ENCODE data around the gene ZCCHC13. TPM values are rescaled to one million over a fixed set of nuclear protein-coding genes. Genes with fewer than 3 reads are reported as not detected.

ZCCHC13 gene
- total and polyA plus RNA-seq, 2 of the 13 experiments (the other 11 are each of a cell fraction or from before 2014, with no cell fraction given): not detected

DNA sequence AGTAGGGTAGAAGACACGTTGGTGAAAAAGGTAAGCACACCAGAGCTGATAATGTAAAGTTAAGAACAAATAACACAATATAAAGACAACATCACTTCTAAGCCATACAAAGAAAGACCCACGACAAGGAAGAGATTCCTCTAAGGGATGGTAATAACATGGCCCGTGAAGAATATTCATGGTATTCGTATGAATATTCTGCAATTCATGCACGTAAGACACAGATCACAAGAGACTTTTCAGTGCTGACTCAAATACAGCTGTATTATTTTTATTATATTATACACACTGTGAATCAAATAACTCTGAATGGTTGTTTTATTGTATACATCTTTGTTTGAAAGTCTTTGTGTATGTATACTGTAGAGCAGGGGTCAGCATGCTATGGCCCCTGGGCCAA is 29.5 kb upstream of the ZCCHC13 start:
- H3K4me2 ChIP-seq (ENCODE audit: low read depth, low read length): no peak overlapping the region
- H3K4me1 ChIP-seq (ENCODE audit: insufficient read depth, low read length): no peaks in the 10 kb centered on the region
- FAIRE-seq: no peak
- no peak overlapping the region for H3K9ac ChIP-seq (ENCODE audit: insufficient read depth, low read depth, low read length)
- no peak for DNase-seq (ENCODE audit: low spot score)
- intact Hi-C loops (cut with micrococcal nuclease; ENCODE audit: unreplicated experiment) (no loop called here), in situ Hi-C loops (cut with HindIII; ENCODE audit: extremely low pct_ligation_motif_present, low pct_unique_long_range_greater_than_20kb) (no loop called here)
- POLR2A ChIA-PET: interaction anchor here (1.3 kb wide), 1 partner anchor 18 kb away, joined by 4 read pairs; no protein-coding TSS in a partner anchor
- CTCF ChIA-PET (ENCODE audit: low intra/inter-chr PET ratio, low total read pairs): no interaction called here
- no peaks in the 10 kb centered on the region for H3K9me3 ChIP-seq (ENCODE audit: low read length)
- H2AFZ ChIP-seq (ENCODE audit: low read length): no peak overlapping the region
- H3K27me3 ChIP-seq (ENCODE audit: control insufficient read depth in 1 of 2, insufficient read depth in 2 of 2, low read length in 2 of 2): no peaks in the 10 kb centered on the region
- H3K4me3 ChIP-seq (replicated peaks in 1 of 3; ENCODE audit: insufficient read depth in 1 of 3, low read depth in 2 of 3, low read length in 3 of 3): no peak overlapping the region
- H3K79me2 ChIP-seq (ENCODE audit: insufficient read depth, low read length): no peaks in the 10 kb centered on the region
- WGBS (ENCODE audit: low lambda C conversion rate): 96% methylated on average over 5 of the region's 5 CpGs
- H3K27ac ChIP-seq (ENCODE audit: extremely low read length, insufficient read depth, low read length): no peak overlapping the region
- no peaks in the 10 kb centered on the region for H4K20me1 ChIP-seq (ENCODE audit: insufficient read depth, low read length)
- no TSS peak for BruUV-seq (replicated peaks)
- no peak for ATAC-seq
- H3K36me3 ChIP-seq (replicated peaks in 1 of 2; ENCODE audit: control insufficient read depth in 1 of 2, insufficient read depth in 2 of 2, low read length in 2 of 2): peaks cover 3 to 33% of the 10 kb centered on the region in 2 experiments; a peak in 4 of 5 replicates
- no peak for TF ChIP-seq NPAS2 (CRISPR knock-in tag; IDR thresholded peaks at IDR 0.05; ENCODE audit: borderline replicate concordance)
- no peak for TF ChIP-seq HOXA5 (CRISPR knock-in tag; IDR thresholded peaks at IDR 0.05)
- TF ChIP-seq, protein P1, sequence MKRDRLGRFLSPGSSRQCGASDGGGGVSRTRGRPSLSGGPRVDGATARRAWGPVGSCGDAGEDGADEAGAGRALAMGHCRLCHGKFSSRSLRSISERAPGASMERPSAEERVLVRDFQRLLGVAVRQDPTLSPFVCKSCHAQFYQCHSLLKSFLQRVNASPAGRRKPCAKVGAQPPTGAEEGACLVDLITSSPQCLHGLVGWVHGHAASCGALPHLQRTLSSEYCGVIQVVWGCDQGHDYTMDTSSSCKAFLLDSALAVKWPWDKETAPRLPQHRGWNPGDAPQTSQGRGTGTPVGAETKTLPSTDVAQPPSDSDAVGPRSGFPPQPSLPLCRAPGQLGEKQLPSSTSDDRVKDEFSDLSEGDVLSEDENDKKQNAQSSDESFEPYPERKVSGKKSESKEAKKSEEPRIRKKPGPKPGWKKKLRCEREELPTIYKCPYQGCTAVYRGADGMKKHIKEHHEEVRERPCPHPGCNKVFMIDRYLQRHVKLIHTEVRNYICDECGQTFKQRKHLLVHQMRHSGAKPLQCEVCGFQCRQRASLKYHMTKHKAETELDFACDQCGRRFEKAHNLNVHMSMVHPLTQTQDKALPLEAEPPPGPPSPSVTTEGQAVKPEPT (CRISPR knock-in tag; IDR thresholded peaks at IDR 0.05; ENCODE audit: low read depth): no peak
- TF ChIP-seq ZKSCAN5 (CRISPR knock-in tag; IDR thresholded peaks at IDR 0.05): no peak
- TF ChIP-seq TOE1 (CRISPR knock-in tag; IDR thresholded peaks at IDR 0.05): no peak
- no peak for TF ChIP-seq TAF15 (IDR thresholded peaks at IDR 0.05; ENCODE audit: low read depth, low read length, poor library complexity, severe bottlenecking)
- TF ChIP-seq, protein P2, sequence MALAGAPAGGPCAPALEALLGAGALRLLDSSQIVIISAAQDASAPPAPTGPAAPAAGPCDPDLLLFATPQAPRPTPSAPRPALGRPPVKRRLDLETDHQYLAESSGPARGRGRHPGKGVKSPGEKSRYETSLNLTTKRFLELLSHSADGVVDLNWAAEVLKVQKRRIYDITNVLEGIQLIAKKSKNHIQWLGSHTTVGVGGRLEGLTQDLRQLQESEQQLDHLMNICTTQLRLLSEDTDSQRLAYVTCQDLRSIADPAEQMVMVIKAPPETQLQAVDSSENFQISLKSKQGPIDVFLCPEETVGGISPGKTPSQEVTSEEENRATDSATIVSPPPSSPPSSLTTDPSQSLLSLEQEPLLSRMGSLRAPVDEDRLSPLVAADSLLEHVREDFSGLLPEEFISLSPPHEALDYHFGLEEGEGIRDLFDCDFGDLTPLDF (CRISPR knock-in tag; IDR thresholded peaks at IDR 0.05): no peak
- TF ChIP-seq HOXA7 (CRISPR knock-in tag; IDR thresholded peaks at IDR 0.05): no peak
- no peak for TF ChIP-seq ZNF644 (CRISPR knock-in tag; IDR thresholded peaks at IDR 0.05; ENCODE audit: low read depth)
- no peak for TF ChIP-seq ARNTL (CRISPR knock-in tag; IDR thresholded peaks at IDR 0.05)
- TF ChIP-seq ZNF543 (CRISPR knock-in tag; IDR thresholded peaks at IDR 0.05): no peak
- TF ChIP-seq SAP130 (CRISPR knock-in tag; IDR thresholded peaks at IDR 0.05; ENCODE audit: low read depth): no peak
- no peak for TF ChIP-seq CREB1 (IDR thresholded peaks at IDR 0.05)
- no peak for TF ChIP-seq CREB1 (CRISPR knock-in tag; IDR thresholded peaks at IDR 0.05)
- TF ChIP-seq, protein P3, sequence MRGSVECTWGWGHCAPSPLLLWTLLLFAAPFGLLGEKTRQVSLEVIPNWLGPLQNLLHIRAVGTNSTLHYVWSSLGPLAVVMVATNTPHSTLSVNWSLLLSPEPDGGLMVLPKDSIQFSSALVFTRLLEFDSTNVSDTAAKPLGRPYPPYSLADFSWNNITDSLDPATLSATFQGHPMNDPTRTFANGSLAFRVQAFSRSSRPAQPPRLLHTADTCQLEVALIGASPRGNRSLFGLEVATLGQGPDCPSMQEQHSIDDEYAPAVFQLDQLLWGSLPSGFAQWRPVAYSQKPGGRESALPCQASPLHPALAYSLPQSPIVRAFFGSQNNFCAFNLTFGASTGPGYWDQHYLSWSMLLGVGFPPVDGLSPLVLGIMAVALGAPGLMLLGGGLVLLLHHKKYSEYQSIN (CRISPR knock-in tag; IDR thresholded peaks at IDR 0.05; ENCODE audit: borderline replicate concordance): no peak
- TF ChIP-seq ETV6 (CRISPR knock-in tag; conservative IDR thresholded peaks at IDR 0.05): no peak
- no peak for TF ChIP-seq ESRRA (CRISPR knock-in tag; IDR thresholded peaks at IDR 0.05; ENCODE audit: low read depth)
- TF ChIP-seq, protein P4, sequence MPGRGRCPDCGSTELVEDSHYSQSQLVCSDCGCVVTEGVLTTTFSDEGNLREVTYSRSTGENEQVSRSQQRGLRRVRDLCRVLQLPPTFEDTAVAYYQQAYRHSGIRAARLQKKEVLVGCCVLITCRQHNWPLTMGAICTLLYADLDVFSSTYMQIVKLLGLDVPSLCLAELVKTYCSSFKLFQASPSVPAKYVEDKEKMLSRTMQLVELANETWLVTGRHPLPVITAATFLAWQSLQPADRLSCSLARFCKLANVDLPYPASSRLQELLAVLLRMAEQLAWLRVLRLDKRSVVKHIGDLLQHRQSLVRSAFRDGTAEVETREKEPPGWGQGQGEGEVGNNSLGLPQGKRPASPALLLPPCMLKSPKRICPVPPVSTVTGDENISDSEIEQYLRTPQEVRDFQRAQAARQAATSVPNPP (CRISPR knock-in tag; IDR thresholded peaks at IDR 0.05): no peak
- TF ChIP-seq ZFY (CRISPR knock-in tag; IDR thresholded peaks at IDR 0.05): no peak
- no peak for TF ChIP-seq ZNF737 (CRISPR knock-in tag; IDR thresholded peaks at IDR 0.05; ENCODE audit: borderline replicate concordance)
